Urinary bladder (tissue), 4 donors: ENCODE results near the gene SCAND1. TPM values are rescaled to one million over a fixed set of nuclear protein-coding genes. Genes with fewer than 3 reads are reported as not detected.

Source experiments
- DNase-seq: peaks from one replicate; pipeline ENCODE4 v3.0.0-alpha.2; 2015; ENCODE audit errors: extremely low spot score
- H3K27ac ChIP-seq: one replicate; pipeline ENCODE4 v1.5.1; 2013; ENCODE audit warnings: low read depth, mild to moderate bottlenecking, moderate library complexity
- H3K36me3 ChIP-seq: one replicate; pipeline ENCODE4 v1.6.1; 2013; ENCODE audit warnings: mild to moderate bottlenecking, moderate library complexity; ENCODE audit not compliant: insufficient read depth
- H3K4me1 ChIP-seq: one replicate; pipeline ENCODE4 v1.6.1; 2013; ENCODE audit warnings: mild to moderate bottlenecking, moderate library complexity; ENCODE audit not compliant: insufficient read depth
- H3K4me3 ChIP-seq: one replicate; pipeline ENCODE4 v1.5.1; 2013; ENCODE audit warnings: low read depth, low read length
- WGBS: extraction: QIAGEN DNeasy Blood & Tissue Kit; methylation state at CpG from one replicate; pipeline ENCODE4 v1.1.7; 2013; 5-methylcytosine and 5-hydroxymethylcytosine counted together
- polyA plus RNA-seq: library from polyadenylated mRNA; stranded (reverse); fragments of 200-250 nt; gene quantifications from one replicate; pipeline ENCODE4 v1.2.3, GENCODE V29; 2013
- small RNA-seq: library from RNA; depleted of rRNA; stranded (forward); fragments of <200 nt; gene quantifications from one replicate; pipeline ENCODE3, GENCODE V24; 2014
- total RNA-seq: library from RNA; depleted of rRNA; stranded (reverse); fragments of >200 nt; gene quantifications from one replicate; pipeline ENCODE4 v1.2.3, GENCODE V29; 2014
- donor health status: healthy with polysubstance abuse.
- donor health status: healthy.

Gene SCAND1
- total and polyA plus RNA-seq, 2 donors = 17.9 to 99.1 TPM

GRCh38 chr20:35908007-35908406 is 46.3 kb downstream of the SCAND1 start:
- Histone ChIP-seq H3K27ac (no peak overlapping the region), H3K36me3 (no peaks in the 10 kb centered on the region), H3K4me1 (no peaks in the 10 kb centered on the region), H3K4me3 (no peak overlapping the region)
- DNase-seq = no peak

GRCh38 chr20:35907017-35907701 is 47.1 kb downstream of the SCAND1 start:
- 86% methylated on average over 7 of the region's 7 CpGs for WGBS
- no peaks in the 10 kb centered on the region for H3K4me1 ChIP-seq
- no peak overlapping the region for H3K4me3 ChIP-seq
- no peaks in the 10 kb centered on the region for H3K36me3 ChIP-seq
- no peak for DNase-seq
- no peak overlapping the region for H3K27ac ChIP-seq

GRCh38 chr20:35904982-35905663 is 49.2 kb downstream of the SCAND1 start:
- WGBS = 95% methylated on average over 4 of the region's 4 CpGs
- H3K27ac ChIP-seq = no peak overlapping the region
- H3K4me3 ChIP-seq = no peak overlapping the region
- no peak for DNase-seq
- H3K4me1 ChIP-seq = no peaks in the 10 kb centered on the region
- H3K36me3 ChIP-seq = no peaks in the 10 kb centered on the region

- H3K27ac ChIP-seq = no peak overlapping the region
- H3K4me3 ChIP-seq = no peak overlapping the region
- no peaks in the 10 kb centered on the region for H3K4me1 ChIP-seq
- H3K36me3 ChIP-seq = peaks cover 3% of the 10 kb centered on the region
- WGBS = 79% methylated on average over 3 of the region's 3 CpGs
- no peak for DNase-seq
These were observed 50.5 kb downstream of the SCAND1 start for GRCh38 chr20:35903843-35904242.

Small RNA genes lying within 50 kb of the gene (small RNA-seq; reads per million reads assigned to genes)
- not detected for gene RNU6-937P

Other genes starting within 250 kb of the SCAND1 start
- gene RBM39, start 212.2 kb downstream of the SCAND1 start, total RNA-seq = 645 TPM
- 183 TPM for gene RBM39, start 212.2 kb downstream of the SCAND1 start, polyA plus RNA-seq
- 32.5 TPM for gene PHF20, start 182.5 kb downstream of the SCAND1 start, total RNA-seq
- gene PHF20, start 182.5 kb downstream of the SCAND1 start, polyA plus RNA-seq = 30.5 TPM
- gene CNBD2, start 14.1 kb upstream of the SCAND1 start, total RNA-seq = 1.9 TPM
- gene CNBD2, start 14.1 kb upstream of the SCAND1 start, polyA plus RNA-seq = 8.6 TPM
- 37.0 TPM for gene EPB41L1, start 200.2 kb upstream of the SCAND1 start, total RNA-seq
- 32.1 TPM for gene EPB41L1, start 200.2 kb upstream of the SCAND1 start, polyA plus RNA-seq